Uterus (tissue), 2 donors: Measurements from ENCODE around the gene PLD1.

Experiments
- POLR2A ChIP-seq, 2 donors: fragments of 450-650 bp; IDR thresholded peaks; one replicate each; pipeline ENCODE4 v1.6.1; 2016; ENCODE audit warnings: antibody characterized with exemption in 2 of 2, mild to moderate bottlenecking in 1 of 2, moderate library complexity in 1 of 2
- TF ChIP-seq, protein P1 (sequence below), 4 experiments: fragments of 200-600 bp in 2 of 4; fragments of 450-650 bp in 2 of 4; sonication (generic) in 2 of 4; IDR thresholded peaks; one replicate each; pipeline ENCODE4 v1.5.1; 2016 to 2019; ENCODE audit warnings: antibody characterized with exemption in 4 of 4, mild to moderate bottlenecking in 2 of 4, moderate library complexity in 1 of 4

DNA sequence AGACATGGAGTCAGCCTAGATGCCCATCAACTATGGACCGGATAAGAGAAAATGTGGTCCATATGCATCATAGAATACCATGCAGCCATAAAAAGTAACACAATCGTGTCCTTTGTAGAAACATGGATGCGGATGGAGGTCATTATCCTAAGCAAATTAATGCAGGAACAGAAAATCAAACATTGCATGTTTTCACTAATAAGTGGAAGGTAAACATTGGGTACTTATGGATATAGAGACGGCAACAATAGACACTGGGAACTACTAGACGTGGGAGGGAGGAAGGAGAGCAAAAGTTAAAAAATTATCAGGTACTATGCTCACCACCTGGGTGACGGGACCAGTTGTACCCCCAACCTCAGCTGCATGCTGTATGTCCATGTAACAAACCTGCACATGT is 2.5 kb downstream of the PLD1 start:
- no peak for TF ChIP-seq POLR2A (IDR thresholded peaks at IDR 0.05)
- TF ChIP-seq, protein P1, sequence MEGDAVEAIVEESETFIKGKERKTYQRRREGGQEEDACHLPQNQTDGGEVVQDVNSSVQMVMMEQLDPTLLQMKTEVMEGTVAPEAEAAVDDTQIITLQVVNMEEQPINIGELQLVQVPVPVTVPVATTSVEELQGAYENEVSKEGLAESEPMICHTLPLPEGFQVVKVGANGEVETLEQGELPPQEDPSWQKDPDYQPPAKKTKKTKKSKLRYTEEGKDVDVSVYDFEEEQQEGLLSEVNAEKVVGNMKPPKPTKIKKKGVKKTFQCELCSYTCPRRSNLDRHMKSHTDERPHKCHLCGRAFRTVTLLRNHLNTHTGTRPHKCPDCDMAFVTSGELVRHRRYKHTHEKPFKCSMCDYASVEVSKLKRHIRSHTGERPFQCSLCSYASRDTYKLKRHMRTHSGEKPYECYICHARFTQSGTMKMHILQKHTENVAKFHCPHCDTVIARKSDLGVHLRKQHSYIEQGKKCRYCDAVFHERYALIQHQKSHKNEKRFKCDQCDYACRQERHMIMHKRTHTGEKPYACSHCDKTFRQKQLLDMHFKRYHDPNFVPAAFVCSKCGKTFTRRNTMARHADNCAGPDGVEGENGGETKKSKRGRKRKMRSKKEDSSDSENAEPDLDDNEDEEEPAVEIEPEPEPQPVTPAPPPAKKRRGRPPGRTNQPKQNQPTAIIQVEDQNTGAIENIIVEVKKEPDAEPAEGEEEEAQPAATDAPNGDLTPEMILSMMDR (IDR thresholded peaks at IDR 0.05), result no peak
